Epidermal melanocyte (primary cell): ENCODE results near the gene APOL6.
"Not testable (repeated sequence)": the region's sequence is repeated elsewhere in the genome, so short reads cannot be mapped to it uniquely, and the experiment has no call there.

Experiments used
- DNase-seq: peaks from one replicate; pipeline ENCODE4 v3.0.0; 2011; ENCODE audit warnings: low spot score; ENCODE audit not compliant: insufficient read length

APOL6 gene

DNA sequence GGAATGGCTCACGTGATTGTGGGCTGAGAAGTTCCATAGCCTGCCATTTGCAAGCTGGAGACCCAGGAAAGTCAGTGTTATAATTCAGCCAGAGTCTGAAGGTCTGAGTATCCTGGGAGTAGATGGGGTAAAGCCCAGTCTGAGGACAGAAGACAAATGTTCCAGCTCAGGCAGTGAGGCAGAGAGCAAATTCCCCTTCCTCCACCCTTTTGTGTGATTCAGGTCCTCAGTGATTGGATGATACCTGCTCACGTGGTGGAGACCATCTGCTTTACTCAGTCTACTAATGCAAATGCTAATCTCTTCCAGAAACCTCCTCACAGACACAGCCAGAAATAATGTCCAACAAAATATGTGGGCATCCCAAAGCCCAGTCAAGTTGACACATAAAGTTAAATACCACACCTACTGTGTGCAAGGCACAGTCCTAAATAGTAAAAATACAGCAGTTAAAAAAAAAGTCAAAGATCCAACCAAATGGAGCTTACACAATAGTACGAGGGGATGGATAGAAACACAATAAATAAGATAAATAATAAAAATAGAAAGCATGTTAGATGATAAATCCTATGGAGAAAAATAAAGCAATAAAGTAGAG, 13.2 kb upstream of the APOL6 start:
- DNase-seq = no peak

DNA sequence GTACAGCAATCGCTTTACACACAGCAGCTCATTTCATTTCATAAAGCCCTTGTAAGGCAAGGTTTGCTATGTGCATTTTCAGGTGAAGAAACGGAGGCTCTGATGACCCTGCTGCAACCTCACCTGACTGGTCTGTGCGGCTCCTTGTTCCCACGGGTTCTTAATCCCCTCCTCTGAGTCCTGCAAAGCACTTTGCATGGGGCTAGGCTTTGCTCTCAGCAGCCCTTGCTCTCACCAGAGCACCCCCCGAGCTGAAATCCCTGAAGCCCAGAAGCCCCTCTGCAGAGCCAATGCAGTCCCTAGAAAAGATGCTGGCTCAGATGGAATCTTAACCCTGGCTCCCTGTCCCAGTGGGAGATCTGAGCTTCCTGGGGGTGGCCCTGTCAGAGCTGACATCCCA, 11.0 kb upstream of the APOL6 start:
- no peak for DNase-seq

DNA sequence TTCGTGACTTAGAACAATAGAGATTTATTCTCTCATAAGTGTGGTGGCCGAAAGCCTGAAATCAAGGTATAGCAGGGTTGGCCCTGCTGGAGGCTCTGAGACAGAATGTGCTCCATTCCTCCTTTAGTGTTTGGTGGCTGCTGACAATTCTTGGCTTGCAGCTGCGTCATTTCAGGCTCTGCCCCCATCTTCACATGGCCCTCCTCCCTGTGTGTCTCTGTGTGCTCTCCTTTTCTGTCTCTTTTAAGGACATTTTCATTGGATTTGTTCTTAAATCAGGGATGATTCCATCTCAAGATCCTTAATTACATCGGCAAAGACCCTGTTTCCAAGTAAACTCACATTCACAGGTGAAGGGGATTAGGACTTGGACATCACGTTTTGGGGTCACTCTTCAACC, 10.2 kb upstream of the APOL6 start:
- DNase-seq = no peak

DNA sequence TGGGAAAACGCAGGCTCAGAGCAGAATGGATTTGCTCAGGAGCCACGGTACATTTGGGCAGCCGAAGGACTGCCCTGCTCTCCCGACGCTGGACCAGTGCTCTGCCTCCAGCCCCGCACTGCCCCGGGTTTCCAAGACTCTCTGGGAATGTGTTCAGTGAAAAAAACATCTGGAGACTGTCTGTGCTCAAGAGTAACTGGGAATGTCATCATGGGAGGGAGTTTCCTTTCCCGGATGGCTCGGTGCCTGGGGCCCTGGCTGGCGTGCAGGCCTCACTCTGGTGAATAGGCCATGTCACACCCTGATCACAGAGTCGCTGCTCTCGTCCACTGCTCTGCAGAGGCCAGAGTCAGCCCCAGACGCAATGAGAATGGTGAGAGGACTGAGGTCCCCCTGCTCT, 9.8 kb upstream of the APOL6 start:
- peak; percentile 84 for DNase-seq

DNA sequence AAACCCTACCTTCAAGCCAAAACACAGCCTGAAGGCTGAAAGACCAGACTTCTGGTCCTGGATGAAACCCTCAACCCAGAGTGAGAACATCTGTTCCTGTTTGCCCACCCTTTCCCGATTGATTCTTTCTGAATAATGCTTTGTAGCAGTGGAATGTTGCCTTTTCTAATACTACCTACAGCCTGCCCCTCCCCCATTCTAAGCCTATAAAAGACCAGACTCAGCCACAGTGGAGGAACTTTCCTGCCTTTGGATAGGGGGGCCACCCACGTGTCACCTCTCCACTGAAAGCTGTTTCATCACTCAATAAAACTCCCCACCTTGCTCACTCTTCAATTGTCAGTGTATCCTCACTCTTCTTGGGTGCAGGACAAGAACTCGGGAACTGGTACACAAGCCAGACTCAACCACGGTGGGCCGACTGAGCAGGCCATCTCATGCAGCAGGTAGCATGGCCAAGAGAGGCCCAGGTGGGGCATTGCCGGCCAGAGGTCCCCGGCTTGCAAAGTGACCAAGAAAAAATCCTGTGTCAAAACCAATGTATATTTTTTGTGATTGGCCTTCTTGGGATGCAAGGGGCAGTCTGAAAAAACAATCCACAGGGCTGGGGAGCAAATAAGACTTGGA, 6.6 kb upstream of the APOL6 start:
- no peak for DNase-seq

DNA sequence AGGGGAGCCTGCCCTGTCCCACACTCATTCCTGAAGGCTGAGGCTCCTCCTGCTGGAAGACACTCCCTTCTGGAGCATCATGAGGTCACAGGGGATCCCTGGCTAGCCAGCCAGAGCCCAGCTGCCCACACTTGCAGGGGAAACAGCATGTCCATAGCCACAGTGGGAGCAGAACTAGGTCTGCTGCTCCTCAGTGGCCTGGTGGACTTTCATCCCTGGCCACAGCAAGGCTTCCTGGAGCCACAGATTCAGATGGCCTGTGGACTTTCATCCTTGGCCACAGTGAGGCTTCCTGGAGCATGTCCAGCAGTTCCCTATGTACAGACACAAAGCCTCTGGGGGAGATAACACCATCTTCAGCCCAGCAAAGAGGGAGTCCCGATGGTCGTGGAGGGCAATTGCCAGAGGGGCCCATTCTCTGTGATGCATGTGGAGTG, 5.9 kb upstream of the APOL6 start:
- no peak for DNase-seq

DNA sequence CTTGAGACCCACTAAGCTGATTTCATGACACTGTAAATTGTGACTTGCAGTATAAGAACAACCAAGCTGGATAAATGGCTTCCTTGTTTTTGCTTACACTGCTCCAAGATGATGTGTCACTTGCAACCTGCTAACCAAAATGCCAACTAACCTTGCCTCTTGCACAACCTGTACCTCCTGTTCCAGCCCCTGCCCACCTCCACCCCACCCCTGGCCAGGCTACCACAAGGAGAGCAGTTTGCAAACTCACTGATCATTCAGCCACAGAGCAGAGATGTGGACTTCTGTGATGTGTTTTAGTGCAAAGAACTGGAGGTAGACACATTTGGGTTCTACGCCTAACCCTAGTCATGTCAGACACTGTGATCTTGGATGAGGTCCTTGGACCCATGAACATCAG, 4.3 kb upstream of the APOL6 start:
- DNase-seq = no peak

DNA sequence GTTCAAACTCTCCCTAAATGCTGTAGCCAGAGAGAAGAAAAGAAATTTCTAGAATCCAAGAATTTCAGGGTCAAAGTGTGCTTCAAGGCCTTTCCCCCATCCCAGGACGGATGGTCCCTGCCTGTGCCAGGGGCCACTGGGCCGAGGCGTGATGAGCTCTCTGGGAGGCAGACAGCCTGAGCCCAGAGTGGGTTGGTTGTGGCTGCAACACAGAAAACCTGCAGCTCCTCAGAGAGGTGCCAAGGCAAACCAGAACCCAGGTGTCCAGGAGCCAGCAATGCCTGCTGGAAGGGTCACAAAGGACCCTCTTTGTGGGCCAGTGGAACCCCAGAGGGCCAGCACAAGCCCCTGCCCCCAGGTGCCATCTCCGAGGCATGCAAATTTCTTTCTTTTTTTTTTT, 2.6 kb upstream of the APOL6 start:
- DNase-seq = no peak

DNA sequence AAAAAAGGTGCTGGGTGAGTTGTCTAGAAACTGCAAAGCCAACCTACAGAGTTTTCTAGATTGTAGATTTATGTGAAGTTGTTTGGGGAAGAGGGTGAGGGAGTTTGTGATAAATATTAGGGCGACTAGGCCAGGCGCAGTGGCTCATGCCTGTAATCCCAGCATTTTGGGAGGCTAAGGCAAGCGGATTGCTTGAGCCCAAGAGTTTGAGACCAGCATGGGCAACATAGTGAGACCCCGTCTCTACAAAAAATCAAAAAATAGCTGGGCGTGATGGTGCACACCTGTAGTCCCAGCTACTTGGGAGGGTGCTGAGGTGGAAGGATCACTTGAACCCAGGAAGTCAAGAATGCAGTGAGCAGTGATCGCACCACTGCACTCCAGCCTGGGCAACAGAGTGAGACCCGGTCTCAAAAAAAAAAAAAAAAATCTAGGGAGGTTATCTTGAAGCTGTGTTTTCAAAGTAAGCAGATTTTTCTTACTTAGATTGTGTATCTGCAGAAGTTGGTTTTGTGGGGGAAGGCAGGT, 844 bp downstream of the APOL6 start:
- no peak for DNase-seq

DNA sequence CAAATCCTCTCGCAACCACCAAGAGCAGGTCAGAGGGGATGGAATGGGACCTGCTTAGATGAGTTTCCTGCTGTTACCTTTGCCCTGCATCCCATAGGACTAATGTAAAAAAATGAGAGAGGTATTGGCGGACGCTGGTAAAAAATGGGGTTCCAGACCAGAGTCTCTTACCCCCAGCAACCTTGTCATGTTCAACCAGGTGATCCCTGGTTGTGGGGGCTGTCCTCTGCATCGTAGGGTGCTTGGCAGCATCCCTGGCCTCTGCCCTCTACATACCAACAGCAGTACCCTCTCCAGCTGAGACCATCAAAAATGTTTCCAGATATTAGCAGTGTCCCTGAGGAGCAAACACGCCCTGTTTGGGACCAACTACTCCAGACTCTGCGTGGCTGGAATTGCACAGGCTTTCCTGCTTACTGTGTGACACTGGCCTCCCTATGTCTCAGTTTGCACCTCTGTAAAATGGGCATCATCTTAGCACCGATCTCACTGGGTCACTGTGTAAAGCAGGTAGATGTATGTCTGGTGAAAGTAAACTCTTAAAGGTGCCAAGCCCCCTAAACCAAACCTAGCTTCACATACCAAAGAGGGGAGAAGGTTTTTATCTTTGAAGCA, 1.5 kb downstream of the APOL6 start:
- no peak for DNase-seq

DNA sequence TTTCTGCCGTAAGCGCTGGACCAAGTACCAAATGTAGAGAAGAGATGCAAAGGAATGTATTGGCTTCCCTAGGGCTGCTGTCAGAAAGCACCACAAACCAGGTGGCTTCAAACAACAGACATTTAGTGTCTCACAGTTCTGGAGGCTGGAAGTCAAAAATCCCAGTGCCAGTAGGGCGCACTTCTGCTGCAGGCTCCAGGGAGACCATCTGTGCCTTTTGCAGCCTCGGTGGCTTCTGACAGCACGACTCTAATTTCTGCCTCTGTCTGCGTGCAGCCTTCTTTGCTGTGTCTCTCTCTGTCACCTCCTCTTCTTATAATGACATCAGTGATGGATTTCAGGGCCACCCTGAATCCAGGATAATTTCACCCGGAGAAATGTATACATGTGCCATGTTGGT, 2.8 kb downstream of the APOL6 start:
- DNase-seq = no peak

DNA sequence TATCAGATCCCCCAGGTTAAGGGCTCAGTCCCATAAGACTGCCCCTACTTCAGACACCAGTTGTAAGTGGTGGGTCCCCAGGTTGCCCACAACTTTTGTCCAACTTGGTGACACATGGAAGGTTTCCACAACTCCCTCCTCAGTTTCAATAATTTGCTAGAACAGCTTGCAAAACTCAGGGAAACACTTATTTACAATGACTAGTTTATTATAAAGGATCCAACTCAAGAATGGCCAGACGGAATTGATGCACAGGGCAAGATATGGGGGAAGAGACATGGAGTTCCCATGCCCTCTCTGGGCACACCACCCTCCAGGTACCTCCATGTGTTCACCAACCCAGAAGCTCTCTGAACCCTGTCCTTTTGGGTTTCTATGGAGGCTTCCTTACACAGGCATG, 5.6 kb downstream of the APOL6 start:
- no peak for DNase-seq

DNA sequence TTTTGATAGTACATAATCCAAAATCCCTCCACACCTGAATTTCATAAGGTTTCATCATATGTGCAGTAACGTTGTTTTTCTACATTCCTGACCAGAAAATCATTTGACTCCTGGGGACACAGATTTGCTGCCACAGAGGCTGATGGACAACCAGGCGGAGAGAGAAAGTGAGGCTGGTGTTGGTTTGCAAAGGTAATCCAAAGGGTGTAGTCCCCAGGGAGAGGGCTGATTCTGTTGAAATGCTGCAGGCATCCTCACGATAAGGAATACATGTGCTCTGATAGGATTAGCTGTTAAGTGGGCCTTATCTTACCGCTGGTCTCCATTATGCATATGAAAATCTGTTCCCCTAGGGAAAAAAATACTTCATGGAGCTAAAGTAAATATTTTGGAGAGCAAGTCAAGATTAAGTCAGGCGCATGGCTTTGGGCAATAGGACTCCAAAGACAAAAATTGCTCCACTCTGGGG, 8.1 kb downstream of the APOL6 start:
- no peak for DNase-seq

DNA sequence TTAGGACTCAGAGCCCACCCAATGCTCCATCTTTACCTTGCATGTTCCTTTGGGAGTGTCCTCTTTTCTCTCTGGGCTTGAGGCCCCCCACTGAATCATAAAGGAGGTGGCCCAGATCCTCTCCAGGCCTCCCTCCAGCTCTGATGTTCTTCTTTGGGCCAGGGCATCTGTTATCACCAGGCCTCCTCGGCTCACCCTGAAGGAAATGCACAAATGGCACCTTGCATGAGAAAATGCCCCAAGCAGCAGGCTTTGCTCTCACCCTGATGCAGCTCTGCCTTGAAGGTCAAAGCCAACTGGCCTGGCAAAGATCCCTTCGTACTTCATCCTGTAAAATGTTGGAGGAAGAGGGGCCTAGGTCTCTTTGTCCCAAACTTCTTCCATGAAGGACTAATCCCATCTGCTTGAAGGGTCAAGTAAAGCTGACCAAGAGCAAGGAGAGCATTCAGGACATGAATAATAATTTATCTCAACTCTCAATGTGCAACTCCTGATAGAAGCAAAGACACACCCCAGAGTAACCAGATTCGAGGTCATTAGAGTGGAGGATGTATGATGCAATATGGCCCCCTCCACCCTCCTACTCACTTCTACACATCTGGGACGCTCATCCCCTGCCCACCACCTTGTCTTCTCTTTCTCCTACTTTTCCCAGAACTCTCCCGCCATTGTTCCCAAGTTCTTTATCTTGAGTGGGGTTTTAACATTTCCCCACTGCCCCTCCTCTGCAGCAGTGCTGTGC, 9.5 kb downstream of the APOL6 start:
- DNase-seq = no peak

DNA sequence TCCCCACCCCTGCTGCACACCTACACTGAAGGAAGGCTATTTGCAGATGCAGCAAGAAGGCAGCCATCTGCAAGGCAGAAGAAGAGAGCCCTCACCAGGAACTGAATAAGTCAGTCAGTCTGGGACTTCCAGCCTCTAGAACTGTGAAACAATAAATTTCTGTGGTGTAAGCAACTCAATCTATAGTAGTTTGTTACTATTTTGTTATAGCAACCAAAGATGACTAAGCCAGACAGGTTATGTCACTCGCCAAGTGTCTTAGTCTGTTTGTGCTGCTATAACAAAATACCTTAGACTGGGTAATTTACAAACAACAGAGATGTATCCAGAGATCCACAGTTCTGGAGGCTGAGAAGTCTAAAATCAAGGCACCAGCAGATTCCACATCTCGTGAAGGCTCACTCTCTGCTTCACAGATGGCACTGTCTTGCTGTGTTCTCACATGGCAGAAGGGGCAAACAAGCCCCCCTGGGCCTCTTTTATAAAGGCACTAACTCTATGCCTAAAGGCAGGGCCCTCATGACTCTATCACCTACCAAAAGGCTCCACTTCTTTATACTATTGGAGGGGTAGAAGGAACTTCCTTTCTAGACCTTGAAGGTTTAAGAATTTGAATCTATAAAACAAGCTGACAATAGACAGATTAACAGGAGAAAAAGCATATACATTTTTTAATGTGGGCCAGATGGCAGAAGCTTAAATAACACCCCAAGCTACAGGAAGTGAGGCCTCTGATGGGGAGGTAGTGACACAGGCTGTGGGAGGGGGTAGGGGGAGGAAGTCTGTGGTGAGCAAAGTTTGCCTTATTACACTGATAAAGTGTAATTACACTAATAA, 12.3 kb downstream of the APOL6 start:
- no peak for DNase-seq

DNA sequence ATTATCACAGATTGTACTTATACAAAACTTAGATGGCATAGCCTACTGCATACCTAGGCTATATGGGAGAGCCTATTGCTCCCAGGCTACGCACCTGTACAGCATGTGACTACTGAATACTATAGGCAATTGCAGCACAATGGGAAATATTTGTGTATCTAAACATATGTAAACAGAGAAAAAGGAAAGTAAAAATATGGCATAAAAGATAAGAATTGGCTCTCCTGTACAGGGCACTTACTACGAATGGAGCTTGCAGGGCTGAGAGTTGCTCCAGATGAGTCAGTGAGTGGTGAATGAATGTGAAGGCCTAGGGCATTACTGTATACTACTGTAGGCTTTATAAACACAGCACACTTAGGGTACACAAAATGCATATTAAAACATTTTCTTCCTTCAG, 13.2 kb downstream of the APOL6 start:
- no peak for DNase-seq

DNA sequence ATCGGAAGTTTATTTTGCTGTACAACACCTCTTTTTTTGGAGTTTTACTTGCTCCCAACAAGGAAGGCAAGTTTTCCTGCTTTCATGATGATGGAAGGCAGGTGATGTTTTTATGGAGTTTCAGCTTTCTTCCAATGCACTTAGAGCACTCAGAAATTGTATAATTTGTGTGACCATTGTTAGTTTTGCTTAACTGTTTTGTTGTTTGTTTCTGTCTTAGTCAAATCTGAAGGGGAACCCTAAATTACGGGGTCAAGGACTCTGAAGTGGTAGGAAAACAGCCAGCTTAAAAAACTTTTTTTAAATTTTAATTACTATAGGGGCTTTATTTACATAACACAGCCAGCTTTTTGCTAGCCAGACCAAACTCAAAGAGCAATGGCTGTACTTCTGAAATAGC, 14.7 kb downstream of the APOL6 start:
- no peak for DNase-seq

DNA sequence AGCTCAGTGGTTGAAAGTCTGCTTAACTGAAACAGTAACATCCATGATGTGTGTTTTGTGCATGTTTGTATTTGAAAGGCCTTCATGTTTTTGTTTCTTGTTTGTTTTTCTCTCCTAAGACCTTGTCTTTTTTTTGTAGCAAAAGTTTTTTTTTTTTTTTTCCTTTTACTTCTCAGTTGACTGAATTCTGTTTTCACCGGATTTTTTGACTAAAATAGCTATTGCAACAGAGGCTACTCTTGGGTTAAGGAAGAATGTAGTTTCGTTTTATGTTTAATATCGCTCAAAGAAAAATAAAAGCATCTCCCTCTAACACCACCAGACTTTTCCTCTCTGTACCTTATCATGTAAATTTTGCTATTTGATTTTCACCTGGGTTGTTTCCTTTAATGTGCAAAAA, 15.1 kb downstream of the APOL6 start:
- DNase-seq = no peak

DNA sequence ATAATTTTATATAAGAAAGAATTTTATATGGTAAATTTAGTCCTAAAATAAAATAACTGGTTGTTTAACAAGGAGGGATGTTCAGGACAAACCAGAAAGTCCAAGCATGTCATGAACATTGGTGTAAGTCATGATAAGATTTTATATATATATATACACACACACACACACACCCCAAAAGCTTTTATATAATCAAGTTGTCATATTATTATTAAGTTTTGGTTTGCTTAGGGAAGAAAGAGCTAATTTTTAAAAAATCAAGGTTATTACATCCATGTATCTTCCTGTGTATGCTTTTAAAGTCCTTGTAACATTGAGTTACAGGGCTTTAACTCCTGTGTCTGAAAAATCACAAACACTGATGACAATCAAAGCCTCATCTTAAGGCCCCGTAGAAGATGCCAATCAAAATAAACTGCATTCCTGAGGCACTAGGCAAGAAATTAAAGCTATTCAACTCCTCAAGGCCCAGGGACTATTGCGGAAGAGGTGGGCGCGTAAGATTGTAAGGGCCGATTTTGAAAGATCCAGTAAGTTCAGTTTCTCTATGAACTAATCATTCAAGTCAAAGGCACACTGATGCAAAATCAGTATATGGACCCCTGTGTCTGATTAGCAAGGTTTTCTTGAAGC, 16.8 kb downstream of the APOL6 start:
- no peak for DNase-seq

DNA sequence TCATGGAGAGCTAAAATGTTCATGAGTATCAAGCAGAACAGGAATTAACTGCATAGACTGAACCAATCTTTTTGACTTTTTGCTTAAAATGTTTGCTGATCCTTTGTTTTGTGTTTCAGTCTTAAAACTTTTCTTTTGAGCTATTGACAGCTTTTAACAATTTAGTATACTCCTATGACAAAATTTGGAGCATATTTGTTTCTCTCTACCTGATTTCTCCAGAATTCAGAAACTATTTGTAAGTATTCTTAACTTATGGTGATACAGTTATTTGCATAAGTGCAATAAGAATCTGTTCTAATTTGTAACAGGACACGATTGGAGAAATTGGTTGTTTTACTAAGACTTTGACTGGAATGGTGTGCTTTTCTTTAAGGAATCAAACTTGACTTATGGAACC, 18.5 kb downstream of the APOL6 start:
- DNase-seq = not testable (repeated sequence)

DNA sequence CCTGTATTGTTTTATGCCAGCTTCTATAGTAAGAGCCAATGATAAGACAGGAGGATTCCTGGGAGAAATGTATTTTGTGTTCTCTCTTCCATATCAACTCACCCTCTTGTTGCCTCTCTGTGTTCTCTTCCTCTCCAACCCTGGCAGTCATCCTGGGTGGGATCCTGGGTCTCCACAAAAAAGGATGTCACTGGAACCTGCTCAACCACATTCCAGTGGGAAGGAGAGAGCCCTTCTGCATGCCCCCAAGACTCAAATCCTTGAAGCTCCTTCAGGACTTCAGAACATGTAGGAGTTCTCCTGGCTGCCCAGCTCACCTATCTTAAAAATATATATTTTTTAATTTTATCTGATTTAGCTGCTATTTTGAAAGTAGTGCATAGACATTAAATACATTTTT, 26.1 kb downstream of the APOL6 start:
- DNase-seq = no peak
